Endodermal cell (in vitro differentiated cells): ENCODE results near the gene PCSK9. TPM values are rescaled to one million over a fixed set of nuclear protein-coding genes. Genes with fewer than 3 reads are reported as not detected.

Experiments used
- DNase-seq: peaks from one replicate; pipeline ENCODE4 v3.0.0-alpha.2; 2017
- H3K27ac ChIP-seq: 2 replicates; pipeline ENCODE4 v1.5.1; 2013; ENCODE audit warnings: mild to moderate bottlenecking, low read depth, low read length, moderate library complexity
- H3K27me3 ChIP-seq: 2 replicates; pipeline ENCODE4 v1.6.1; 2013; ENCODE audit warnings: mild to moderate bottlenecking, low read length, moderate library complexity; ENCODE audit not compliant: insufficient read depth, control insufficient read depth, poor library complexity, severe bottlenecking
- H3K36me3 ChIP-seq: 2 replicates; pipeline ENCODE4 v1.7.0; 2013; ENCODE audit warnings: mild to moderate bottlenecking, low read length, moderate library complexity; ENCODE audit not compliant: control insufficient read depth, insufficient read depth
- H3K4me1 ChIP-seq: one replicate; pipeline ENCODE4 v1.7.0; 2013; ENCODE audit warnings: low read length; ENCODE audit not compliant: control insufficient read depth, insufficient read depth
- H3K4me3 ChIP-seq: 2 replicates; pipeline ENCODE4 v1.5.1; 2013; ENCODE audit warnings: mild to moderate bottlenecking, low read length, moderate library complexity
- H3K9ac ChIP-seq: 2 replicates; pipeline ENCODE4 v1.6.1; 2013; ENCODE audit warnings: mild to moderate bottlenecking, low read length, moderate library complexity; ENCODE audit not compliant: poor library complexity, severe bottlenecking; ENCODE audit errors: extremely low read depth
- H3K9me3 ChIP-seq: 2 replicates; pipeline ENCODE4 v1.6.1; 2013; ENCODE audit warnings: mild to moderate bottlenecking, low read length, moderate library complexity; ENCODE audit not compliant: control insufficient read depth
- H3K27ac Mint-ChIP-seq: 2 replicates; pipeline ENCODE4 v1.8.0; 2020; ENCODE audit warnings: mixed read lengths
- H3K27me3 Mint-ChIP-seq: 2 replicates; pipeline ENCODE4 v1.8.0; 2021; ENCODE audit warnings: mild to moderate bottlenecking, mixed read lengths; ENCODE audit not compliant: insufficient read depth
- H3K36me3 Mint-ChIP-seq: 2 replicates; pipeline ENCODE4 v1.8.0; 2020; ENCODE audit warnings: low read depth, mixed read lengths
- H3K4me1 Mint-ChIP-seq: 2 replicates; pipeline ENCODE4 v1.8.0; 2020; ENCODE audit warnings: mixed read lengths
- H3K4me3 Mint-ChIP-seq: 2 replicates; pipeline ENCODE4 v1.8.0; 2020; ENCODE audit warnings: mild to moderate bottlenecking, moderate library complexity, mixed read lengths
- H3K9me3 Mint-ChIP-seq: 2 replicates; pipeline ENCODE4 v1.8.0; 2020; ENCODE audit warnings: mild to moderate bottlenecking, mixed read lengths
- CTCF ChIP-seq: fragments of 200-600 bp; sonication (generic); conservative IDR thresholded peaks from 2 replicates; pipeline ENCODE4 v1.5.0; 2021; ENCODE audit warnings: antibody characterized with exemption, mild to moderate bottlenecking
- WGBS, 2 experiments: methylation state at CpG; one replicate each; pipeline versions ENCODE4 v1.1.5 to v1.1.7; 2013; ENCODE audit warnings: missing lambda C conversion rate in 2 of 2, mixed read lengths in 1 of 2; ENCODE audit not compliant: insufficient coverage in 1 of 2, insufficient read length in 1 of 2; 5-methylcytosine and 5-hydroxymethylcytosine counted together
- total RNA-seq, 2 donors: library from RNA; stranded (reverse); fragmentation: NEBNext Ultra II Directional in 1 of 2; extraction: Animal tissue kit (Norgen Biotek cat#: 25700) in 1 of 2; gene quantifications; 2 replicates in 1 of 2; 3 replicates in 1 of 2; pipeline ENCODE4 v1.2.1, GENCODE V29; 2021

PCSK9 gene
- total RNA-seq, 2 donors from 2014 or later = 26.1 to 59.9 TPM

DNA sequence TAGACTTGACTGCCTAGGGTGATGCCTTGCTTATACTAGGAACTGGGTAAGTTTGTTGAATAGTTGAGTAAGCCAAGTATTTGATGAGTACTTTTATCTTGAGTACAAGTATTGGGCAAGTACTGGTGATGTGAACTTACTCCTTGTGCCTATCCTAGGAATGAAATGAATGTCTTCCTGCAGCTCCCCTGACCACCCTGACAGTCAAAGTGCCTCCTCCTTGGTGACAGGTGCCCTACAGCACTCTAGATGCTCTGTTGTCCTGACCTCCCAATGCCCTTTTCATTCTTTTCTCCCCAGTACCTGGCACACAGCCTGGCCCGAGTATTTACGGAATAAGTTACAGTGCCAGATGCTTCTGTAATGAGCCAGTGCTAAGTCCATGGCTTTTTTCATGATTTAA lies 25.5 kb downstream of the PCSK9 start:
- TF ChIP-seq CTCF = no peak
- H3K4me1 ChIP-seq = no peaks in the 10 kb centered on the region
- H3K36me3 ChIP-seq = peaks cover 45% of the 10 kb centered on the region
- Mint-ChIP-seq H3K36me3 (peaks cover 60% of the 10 kb centered on the region), H3K27me3 (no peaks in the 10 kb centered on the region), H3K4me1 (no peaks in the 10 kb centered on the region), H3K4me3 (no peak overlapping the region), H3K27ac (peak overlapping the region; percentile 38), H3K9me3 (no peaks in the 10 kb centered on the region)
- WGBS, 2 experiments = 86 to 99% methylated on average over 2 of the region's 2 CpGs
- no peak overlapping the region for H3K9ac ChIP-seq
- H3K27ac ChIP-seq = no peak overlapping the region
- no peak for DNase-seq
- H3K27me3 ChIP-seq = no peaks in the 10 kb centered on the region
- H3K4me3 ChIP-seq = no peak overlapping the region
- H3K9me3 ChIP-seq = no peaks in the 10 kb centered on the region

DNA sequence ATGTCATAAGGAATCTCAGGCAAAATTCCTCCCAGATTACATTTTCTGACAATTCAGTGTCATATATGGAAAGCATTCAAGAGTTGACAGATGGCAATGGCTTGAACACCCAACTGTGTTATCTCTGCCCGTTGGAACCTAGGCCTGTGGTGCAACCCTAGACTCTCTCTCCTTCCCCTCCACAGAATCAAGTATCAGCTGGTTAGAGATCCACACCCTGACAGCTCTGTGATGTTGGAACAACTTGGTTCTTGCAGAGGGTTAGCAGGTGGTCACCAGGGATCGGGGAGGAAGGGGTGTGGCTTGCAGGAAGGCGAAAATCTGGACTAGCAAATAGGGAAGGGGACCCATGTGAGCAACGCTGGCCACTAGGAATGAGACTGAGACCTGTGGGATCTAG lies 26.3 kb downstream of the PCSK9 start:
- Histone ChIP-seq H3K9me3 (no peaks in the 10 kb centered on the region), H3K9ac (no peak overlapping the region), H3K27me3 (no peaks in the 10 kb centered on the region), H3K4me1 (no peaks in the 10 kb centered on the region), H3K4me3 (no peak overlapping the region), H3K36me3 (peaks cover 53% of the 10 kb centered on the region), H3K27ac (no peak overlapping the region)
- Mint-ChIP-seq H3K36me3 (peaks cover 60% of the 10 kb centered on the region), H3K4me3 (no peak overlapping the region), H3K27ac (no peak overlapping the region), H3K27me3 (no peaks in the 10 kb centered on the region), H3K4me1 (no peaks in the 10 kb centered on the region), H3K9me3 (no peaks in the 10 kb centered on the region)
- no peak for TF ChIP-seq CTCF
- WGBS, 2 experiments = 93 to 95% methylated on average over 3 to 4 of the region's 4 CpGs
- DNase-seq = no peak

GRCh38 chr1:55067022-55067778 lies 27.9 kb downstream of the PCSK9 start:
- no peaks in the 10 kb centered on the region for H3K27me3 Mint-ChIP-seq
- H3K9me3 ChIP-seq = no peaks in the 10 kb centered on the region
- H3K9ac ChIP-seq = no peak overlapping the region
- H3K27ac Mint-ChIP-seq = no peak overlapping the region
- peaks cover 65% of the 10 kb centered on the region for H3K36me3 Mint-ChIP-seq
- TF ChIP-seq CTCF = no peak
- peak; percentile 49 for DNase-seq
- 94 to 98% methylated on average over 12 to 16 of the region's 17 CpGs for WGBS, 2 experiments
- no peaks in the 10 kb centered on the region for H3K27me3 ChIP-seq
- H3K27ac ChIP-seq = no peak overlapping the region
- H3K4me1 ChIP-seq = no peaks in the 10 kb centered on the region
- no peaks in the 10 kb centered on the region for H3K9me3 Mint-ChIP-seq
- no peak overlapping the region for H3K4me3 Mint-ChIP-seq
- peaks cover 67% of the 10 kb centered on the region for H3K36me3 ChIP-seq
- H3K4me3 ChIP-seq = no peak overlapping the region
- peaks cover 8% of the 10 kb centered on the region for H3K4me1 Mint-ChIP-seq
